HG02798 (cell line): Measurements from ENCODE around the gene GPC5.
"Not testable (repeated sequence)": the region's sequence is repeated elsewhere in the genome, so short reads cannot be mapped to it uniquely, and the experiment has no call there.

Source experiments
- ATAC-seq: cut with Tn5 transposase; IDR thresholded peaks from one replicate; pipeline ENCODE4 v1.9.1; 2021; ENCODE audit warnings: mild to moderate bottlenecking; ENCODE audit not compliant: unreplicated experiment, poor library complexity

GPC5 gene

GRCh38 chr13:92196591-92197256, 798.3 kb downstream of the GPC5 start:
- no peak for ATAC-seq

DNA sequence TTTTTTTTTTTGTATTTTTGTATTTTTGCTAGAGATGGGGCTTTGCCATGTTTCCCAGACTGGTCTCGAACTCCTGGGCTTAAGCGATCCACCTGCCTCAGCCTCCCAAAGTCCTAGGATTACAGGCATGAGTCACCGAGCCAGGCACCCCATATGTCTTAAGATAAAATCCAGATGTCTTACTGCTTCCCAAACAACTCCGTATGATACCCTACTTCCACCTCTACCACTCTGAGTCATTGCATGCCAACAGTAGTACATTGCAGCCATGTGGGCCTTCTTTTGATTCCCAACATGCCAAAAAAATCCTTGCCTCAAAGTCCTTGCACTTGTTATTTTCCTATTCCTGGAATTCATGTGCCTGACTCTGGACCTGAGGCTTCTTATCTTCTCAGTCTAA, 799.2 kb downstream of the GPC5 start:
- no peak for ATAC-seq

GRCh38 chr13:92218615-92219014, 820.2 kb downstream of the GPC5 start:
- ATAC-seq: no peak

GRCh38 chr13:92221916-92222315, 823.5 kb downstream of the GPC5 start:
- no peak for ATAC-seq

DNA sequence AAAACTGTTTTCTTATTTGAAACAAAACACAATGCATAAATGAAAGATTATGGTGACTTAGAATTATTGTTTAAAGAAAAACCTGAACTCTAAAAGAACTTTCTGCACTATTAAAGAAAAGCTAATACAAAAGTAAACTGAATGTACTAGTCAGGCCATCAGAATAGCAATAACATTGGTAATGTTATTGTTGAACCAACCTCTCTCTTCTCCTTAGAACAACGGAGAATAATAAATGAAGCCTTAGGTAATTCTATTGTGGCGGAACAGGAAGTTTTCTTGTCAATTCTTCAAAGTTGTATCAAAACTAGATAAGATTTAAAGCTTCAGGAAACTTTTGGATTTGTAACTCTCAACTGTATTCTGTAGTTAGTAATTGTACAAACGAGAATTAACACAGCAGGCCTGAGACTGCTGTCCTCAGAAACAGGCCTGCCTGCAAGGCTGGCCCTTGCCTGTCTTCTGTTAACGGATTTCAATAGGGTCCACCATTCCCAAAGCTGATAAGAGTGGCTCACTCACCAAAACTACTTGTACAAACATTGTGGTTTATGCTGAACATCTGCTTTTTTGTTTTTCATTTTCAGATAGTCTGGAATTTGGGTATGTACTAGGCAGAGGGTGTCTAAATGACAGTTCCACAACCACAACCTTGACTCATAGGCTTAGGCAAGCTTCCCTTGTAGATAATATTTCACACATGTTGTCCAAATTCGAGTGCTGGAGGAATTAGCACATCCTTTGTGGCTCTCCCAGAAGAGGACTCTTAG, 825.8 kb downstream of the GPC5 start:
- ATAC-seq: no peak

DNA sequence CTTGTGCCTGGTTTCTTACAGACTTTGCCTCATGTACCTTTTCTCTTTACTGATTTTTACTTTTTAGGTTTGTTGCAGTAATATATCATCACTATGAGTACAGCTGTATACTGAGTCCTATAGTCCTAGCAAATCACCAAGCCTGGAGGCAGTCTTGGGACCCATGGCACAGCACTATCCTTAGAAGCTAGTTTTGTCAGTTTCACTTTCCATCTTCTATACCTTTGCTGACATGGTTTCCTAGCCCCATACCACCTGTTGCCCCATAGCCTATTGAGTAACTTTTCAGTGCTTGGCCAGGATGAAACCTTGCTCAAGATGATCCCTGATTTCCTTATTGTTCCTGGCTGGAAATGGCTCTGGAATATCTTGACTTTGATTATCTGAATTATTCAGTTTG, 826.4 kb downstream of the GPC5 start:
- ATAC-seq: no peak

- ATAC-seq: no peak
Measured at GRCh38 chr13:92225861-92226260, 827.4 kb downstream of the GPC5 start.

GRCh38 chr13:92232871-92233270, 834.5 kb downstream of the GPC5 start:
- ATAC-seq: no peak

DNA sequence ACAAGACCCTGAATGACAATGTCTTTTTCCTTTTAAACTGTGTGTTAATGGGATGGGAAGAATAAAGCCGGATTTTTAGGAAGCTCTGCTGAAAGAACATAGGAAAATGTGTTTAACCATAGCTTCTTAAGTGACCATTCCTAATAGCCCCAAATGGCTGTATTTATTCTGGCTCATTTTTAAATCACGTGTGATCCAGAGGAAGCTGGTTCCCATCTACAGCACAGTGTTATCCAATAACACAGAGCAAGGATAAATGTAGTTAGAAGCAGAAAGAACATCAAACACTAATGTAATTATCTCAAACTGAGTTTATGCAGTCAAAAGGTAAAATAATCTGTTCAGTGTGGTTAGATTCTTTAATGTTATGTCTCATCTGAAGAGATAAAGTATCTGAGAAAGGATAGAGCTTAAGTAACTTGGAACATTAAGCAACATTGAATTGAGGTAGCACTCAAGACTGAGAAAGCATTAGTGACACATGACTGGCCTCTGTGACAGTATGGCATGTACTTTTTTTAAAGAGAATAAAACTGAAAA, 853.3 kb downstream of the GPC5 start:
- ATAC-seq: no peak

DNA sequence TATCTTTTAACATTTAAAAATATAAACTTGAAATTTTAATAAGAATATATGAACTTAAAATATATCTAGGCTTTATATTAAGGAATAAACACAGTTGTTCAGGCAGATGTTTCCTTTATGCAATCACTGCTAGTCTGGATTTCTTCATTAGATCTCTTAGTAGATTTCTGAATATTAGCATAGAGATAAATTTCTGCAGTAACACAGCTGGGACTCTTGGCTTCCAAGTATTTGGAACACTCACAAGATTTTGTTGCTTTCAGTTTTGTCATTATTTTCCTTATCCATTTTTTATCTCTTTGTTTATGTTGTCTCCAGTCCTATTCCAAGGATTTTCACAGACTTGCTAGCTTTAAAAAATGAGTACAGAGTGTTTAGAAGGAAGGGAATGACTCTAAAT, 857.1 kb downstream of the GPC5 start:
- no peak for ATAC-seq

- ATAC-seq: no peak
Measured at GRCh38 chr13:92256211-92256610, 857.8 kb downstream of the GPC5 start.

DNA sequence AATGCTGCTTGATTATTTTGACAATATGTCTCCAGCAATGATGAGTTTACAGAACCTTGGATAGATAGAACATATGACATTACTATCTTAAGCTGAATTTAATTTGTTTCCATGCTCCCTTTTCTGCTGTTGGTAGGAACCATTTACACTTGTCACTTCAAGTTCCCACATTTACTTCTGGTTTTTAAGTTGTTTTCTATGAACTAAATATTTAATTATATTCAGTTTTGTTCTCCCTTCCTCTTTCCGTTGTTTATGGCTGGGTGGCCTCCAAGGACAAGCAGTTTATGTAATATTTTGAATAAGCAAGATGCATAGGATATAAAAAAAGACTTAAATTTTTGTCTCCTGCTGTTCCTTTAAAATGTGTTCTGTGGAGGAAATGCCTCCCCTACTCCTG, 860.6 kb downstream of the GPC5 start:
- no peak for ATAC-seq

DNA sequence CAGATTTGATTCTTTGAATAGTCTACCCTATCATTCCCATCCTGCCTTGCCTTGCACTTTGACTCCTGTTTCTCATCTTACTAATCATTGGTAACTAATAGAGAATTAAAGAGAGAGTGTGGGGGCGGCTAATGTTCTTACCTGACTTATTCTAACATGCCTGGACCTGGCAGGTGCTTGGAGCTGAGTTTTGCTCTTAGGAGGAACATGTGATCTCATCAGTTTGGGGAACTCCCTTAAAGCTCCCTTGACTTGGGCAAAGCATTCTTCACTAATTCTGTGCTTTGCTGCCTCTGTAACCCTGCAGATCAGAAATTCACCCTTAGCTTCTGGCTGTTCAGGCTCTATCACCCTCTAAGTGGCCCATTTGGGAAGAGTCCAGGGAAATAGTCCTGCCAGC, 861.1 kb downstream of the GPC5 start:
- ATAC-seq: no peak

- no peak for ATAC-seq
Measured at GRCh38 chr13:92260363-92260762, 861.9 kb downstream of the GPC5 start.

DNA sequence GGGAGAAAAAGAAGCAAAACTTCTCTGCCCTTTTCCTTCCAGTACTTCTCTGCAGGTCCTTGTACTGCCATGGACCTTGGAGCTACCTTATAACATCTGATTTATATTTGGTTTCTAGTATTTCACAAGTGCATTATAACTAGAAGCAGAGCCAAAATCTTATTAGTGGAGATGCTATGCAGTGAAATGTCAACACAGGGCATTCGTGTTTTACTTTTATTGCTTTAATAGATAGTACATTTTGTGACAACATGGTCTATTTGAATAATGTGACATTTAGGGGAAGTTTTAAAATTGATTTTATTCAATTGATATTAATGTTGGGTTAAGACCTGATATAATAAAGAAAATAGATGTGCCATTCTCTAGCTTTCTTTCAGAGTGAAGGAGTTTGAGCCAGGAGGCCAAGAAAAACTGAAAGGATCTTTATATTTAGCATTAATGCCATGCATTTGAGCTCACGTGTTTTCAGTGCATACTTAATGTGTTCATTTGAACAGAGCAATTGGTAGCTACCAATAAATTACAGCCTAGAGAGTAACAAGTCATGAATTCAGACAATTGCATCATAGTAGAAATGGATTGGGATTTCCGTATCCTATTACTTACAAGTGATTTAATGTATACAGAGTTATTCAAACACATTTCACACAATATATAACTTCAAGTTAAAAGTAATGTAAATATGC, 863.8 kb downstream of the GPC5 start:
- ATAC-seq: no peak

GRCh38 chr13:92265408-92265807, 867.0 kb downstream of the GPC5 start:
- no peak for ATAC-seq

- no peak for ATAC-seq
Measured at GRCh38 chr13:92270990-92271389, 872.6 kb downstream of the GPC5 start.

GRCh38 chr13:92272177-92272576, 873.8 kb downstream of the GPC5 start:
- no peak for ATAC-seq

DNA sequence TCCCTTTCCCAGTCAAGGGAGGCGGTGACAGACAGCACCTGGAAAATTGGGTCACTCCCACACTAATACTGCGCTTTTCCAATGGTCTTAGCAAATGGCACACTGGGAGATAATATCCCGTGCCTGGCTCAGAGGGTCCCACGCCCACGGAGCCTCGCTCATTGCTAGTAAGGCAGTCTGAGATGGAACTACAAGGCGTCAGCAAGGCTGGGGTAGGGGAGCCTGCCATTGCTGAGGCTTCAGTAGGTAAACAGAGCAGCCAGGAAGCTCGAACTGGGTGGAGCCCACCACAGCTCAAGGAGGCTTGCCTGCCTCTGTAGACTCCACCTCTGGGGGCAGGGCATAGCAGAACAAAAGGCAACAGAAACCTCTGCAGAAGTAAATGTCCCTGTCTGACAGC, 882.6 kb downstream of the GPC5 start:
- ATAC-seq: not testable (repeated sequence)

- ATAC-seq: not testable (repeated sequence)
Measured at GRCh38 chr13:92290718-92291307, 892.4 kb downstream of the GPC5 start.

GRCh38 chr13:92294533-92294932, 896.1 kb downstream of the GPC5 start:
- ATAC-seq: not testable (repeated sequence)
